Stimulated activated CD8-positive, alpha-beta memory T cell treated with anti-CD3 and anti-CD28 coated beads, Interleukin-2, amount 100 ng/mL, for 48 hours (primary cell): ENCODE measurements around the gene NSG1.

ENCODE experiments used
- DNase-seq, 2 donors: peaks; one replicate each; pipeline ENCODE4 v3.0.0-alpha.2; 2020; ENCODE audit warnings: low read depth in 2 of 2

NSG1 gene

DNA sequence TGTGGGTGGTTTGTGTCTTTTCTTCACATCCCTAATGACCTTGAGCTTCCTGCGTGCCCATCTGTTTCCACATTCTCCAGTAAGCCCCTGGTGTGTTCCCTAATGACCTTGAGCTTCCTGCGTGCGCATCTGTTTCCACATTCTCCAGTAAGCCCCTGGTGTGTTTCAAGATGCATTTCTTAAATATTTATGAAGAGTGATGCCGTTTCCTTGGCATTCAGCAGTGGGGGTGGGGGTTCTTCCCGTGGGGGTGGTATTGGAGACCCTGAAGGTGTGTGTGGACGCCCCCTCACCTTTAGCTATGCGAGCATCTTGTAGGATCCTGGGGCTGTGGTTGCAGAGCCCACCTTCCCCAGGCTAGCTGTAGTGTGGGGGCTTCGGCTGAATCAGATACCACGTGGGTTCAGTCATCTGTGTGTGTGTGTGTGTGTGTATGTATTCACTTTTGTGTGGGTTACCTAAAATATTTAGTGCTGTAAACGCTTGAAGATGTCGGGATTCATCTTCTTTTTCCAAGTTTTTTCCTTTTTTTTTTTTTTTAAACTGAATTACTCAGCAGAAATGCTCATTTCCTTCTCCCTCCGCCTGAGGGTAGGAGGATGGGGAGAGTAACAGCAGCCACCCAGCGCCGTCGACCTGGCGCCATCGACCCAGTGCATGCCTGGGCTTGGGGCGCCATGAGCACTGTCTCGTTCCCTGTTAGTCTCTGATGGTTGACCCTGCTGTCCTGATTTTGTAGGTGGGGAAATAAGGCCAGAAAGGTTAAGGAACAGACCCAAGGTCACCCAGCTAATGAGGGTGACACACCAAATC is 9.9 kb downstream of the NSG1 start:
- DNase-seq = no peak

- DNase-seq = no peak
These were observed 10.5 kb downstream of the NSG1 start for GRCh38 chr4:4397441-4397819.

DNA sequence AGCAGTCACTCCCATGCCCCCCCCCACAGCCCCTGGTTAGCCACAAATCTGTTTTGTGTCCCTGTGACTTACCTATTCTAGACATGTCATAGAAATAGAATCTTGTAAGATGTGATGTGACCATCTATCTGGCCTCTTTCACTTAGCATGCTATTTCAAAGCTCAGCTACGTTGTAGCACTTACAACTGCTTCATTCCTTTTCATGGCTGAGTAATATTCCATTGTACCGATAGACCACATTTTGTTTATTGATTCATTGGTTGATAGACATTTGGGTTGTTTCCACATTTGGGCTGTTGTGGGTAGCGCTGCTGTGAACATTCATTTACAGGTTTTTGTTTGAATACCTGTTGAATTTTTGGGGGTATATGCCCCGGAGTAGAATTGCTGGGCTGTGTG is 11.5 kb downstream of the NSG1 start:
- no peak for DNase-seq

GRCh38 chr4:4401036-4401435 is 14.1 kb downstream of the NSG1 start:
- DNase-seq = no peak

GRCh38 chr4:4402966-4403365 is 16.1 kb downstream of the NSG1 start:
- DNase-seq = no peak

- no peak for DNase-seq
These were observed 18.6 kb downstream of the NSG1 start for GRCh38 chr4:4405358-4405962.

DNA sequence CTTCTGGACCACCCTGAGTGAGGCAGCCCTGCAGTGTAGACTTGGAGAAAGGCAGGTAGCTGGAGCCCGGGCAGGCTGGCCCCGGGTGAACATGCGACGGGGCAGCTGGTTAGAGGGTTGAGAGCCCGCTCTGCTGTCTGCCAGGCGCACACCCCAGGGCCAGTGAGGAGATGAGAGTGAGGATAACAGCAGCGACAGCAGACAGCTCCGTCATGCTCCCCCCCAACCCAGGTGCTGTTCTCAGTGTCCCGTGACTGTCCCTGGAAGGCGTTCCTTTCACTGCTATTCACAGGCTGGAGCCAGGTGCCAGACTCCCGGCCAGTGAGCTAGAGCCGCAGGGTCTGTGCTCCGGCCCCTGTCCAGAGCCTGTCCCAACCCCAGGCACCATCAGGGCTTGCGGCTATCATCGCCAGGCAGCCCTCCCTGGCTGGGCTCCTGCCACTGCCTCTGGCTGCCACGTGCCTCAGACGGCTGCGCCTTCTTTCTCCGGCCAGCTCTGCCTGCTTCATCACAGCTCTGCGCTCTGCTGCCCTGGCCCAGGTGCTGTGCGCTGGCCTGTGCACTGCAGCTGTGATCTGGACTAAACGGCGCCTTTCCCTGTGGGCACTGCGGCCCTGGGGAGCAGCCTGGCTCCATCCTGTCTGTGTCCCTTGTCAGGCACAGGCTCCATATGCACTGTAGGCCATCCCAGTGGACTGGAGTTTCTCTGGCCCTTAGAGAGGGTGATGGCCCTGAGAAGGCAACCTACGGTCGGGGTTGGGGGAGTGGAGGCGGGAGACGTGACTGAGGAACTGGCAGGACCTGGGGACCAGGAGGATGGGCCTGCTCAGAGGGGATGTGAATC is 19.8 kb downstream of the NSG1 start:
- no peak for DNase-seq

- DNase-seq = no peak
These were observed 20.6 kb downstream of the NSG1 start for GRCh38 chr4:4407299-4408131.

GRCh38 chr4:4408132-4408523 is 21.2 kb downstream of the NSG1 start:
- DNase-seq = no peak

DNA sequence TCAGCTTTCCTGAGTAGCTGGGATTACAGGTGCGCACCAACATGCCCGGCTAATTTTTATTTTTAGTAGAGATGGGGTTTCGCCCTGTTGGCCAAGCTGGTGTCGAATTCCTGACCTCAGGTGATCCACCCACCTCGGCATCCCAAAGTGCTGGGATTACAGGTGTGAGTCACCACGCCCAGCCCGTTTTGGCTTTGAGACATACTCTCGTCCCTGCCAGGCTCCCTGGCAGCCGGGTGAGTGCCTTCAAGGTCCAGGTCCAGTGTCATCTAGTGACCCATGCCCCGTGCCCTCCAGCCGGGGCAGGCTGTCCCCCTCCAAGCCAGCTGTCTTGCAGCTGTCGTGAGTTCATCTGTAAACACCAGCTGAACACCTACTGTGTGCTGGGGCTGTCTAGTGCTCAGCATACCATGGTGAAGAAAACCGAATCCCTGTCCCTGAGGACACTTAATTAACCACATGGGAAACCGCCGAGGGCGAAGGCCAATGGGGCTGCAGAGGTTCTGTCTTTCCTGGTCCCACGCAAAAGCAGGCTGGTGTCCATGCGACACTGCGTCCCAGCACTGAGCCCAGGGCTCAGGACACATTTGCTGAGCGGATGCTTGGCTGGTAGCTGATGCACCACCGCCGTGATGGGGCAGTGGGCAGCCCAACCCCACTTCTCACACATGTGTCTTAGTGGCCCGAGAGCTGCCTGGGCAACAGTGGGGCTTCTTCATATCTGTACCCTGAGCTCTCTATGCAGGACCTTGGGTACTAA is 21.9 kb downstream of the NSG1 start:
- DNase-seq = no peak

DNA sequence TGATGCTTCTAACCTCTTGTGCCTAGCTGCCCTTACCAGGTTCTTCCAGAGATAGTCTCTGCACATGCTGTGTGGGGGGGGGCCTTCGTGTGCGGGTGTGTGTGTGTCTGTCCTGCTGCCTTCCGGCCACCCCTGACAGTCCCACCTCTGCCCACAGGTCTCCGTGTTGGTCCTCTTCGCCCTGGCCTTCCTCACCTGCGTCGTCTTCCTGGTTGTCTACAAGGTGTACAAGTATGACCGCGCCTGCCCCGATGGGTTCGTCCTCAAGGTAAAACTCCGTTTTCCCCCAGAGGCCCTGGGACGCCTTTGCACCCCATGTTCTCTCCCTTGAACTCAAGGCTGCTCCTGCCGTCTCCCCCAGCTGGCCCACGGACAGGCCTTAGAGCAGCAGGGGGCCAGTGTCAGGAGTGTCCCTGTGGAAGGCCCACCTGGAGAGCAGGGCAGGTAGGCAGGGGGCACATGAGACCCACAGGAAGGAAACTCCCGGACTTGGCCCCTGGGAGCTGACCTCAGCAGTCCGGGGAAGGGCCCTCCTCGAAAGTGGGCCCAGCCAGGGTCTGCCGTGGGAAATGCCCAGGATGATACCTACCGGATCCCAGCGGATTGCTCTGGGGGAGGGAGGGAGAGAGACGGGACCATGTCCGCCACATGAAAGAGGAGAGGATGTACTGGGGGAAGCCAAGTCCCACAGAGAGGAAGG is 22.7 kb downstream of the NSG1 start:
- DNase-seq = no peak

GRCh38 chr4:4410271-4410670 is 23.4 kb downstream of the NSG1 start:
- DNase-seq = no peak

GRCh38 chr4:4411906-4412305 is 25.0 kb downstream of the NSG1 start:
- no peak for DNase-seq

DNA sequence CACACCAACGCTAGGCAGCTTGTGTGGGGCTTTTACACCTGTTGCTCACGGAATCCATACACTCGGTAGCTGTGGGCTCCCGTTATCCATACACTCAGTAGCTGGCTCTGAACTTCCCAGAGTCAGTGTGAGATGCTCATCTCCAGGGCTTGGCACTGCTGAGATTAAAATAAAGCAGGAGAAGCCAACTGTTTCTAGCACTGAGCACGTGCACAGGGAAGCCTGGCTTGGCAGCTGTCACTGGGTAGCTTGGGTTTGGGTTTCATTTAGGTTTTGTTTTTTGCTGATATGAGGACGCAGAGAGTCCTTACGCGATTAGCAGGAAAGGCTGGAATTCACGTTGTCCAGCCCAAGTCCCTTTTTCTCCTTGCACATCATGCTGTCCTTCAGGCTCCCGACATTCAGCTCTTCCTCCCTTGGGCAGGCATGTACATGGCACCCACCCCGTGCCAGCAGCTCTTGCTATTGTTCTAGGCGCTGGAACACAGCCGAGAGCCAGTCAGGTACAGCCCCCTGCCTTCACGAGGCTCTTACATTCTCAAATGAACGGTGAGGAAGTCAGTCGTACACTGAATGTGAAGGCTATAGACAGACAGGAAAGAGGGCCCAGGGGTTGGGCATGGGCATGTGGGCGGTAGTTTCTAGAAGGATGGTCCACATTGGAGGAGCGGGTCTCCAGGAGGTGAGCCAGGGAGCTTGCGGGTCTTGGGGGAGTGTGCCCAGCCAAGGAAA is 25.9 kb downstream of the NSG1 start:
- DNase-seq = no peak

DNA sequence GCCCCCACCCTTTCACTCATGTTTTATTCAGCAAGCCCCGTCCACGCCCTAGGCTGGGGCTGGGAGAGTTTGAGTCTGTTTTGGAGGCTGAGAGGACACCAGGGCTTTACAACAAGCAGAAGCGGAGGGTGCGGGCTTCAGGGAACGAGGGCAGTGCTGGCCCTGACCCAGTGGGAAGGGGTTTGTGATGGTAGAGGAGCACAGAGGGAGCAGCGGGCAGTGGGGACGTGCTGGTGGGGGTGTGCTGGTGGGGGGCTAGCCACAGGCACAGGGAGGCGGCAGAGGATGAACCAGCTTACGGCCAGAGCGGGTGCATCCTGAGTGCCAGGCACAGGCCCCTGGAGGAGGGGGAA is 26.4 kb downstream of the NSG1 start:
- no peak for DNase-seq

DNA sequence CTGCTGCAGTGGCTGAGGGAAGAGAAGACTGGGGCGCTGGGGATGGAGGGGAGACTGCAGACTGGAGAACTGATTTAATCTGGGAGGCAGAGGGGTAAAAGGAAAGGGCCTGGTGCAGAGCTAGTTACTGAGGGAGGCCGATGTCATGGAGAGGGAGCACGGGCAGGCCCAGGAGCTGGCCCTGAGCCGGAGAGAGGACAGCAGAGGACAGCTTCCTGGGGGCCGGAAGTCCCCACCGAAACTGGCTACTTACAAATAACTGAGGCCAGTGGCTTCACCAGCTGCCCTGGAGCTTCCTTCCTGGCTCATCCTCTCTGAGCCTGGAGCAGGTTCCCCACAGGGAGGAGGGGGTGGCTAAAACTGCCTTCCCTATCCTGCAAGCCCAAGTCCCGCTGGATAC is 26.9 kb downstream of the NSG1 start:
- DNase-seq = no peak

DNA sequence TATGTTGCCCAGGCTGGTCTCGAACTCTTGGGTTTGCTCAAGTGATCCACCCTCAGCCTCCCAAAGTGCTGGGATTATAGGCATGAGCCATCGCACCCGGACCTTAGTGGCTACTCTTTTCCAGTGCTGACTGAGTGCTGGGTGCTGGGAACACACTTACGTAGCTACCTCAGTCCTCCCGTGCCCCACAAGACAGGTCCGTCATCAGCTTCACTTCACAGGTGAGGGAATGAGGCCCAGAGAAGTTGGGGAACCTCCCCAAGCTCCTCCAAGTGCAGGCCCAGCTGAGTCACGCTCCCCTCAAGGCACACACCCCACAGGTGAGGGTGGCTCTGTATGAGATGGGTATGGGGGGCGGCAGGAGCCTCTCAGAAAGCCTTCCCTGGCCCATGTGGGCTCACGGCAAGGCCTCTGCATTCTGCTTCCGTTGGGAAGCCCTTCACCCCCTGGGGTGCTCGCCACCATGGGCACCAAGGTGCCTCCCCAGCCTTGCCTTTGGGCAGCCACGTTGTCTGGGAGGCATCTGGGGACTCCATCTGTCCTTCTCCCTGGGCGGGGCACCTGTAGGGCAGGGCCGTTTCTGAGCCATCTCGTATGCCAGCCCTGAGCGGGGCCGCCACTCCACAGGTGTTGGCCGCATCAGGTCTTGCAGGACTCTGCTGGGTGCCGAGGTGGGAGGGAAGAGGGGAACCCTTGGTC is 28.4 kb downstream of the NSG1 start:
- DNase-seq = no peak

DNA sequence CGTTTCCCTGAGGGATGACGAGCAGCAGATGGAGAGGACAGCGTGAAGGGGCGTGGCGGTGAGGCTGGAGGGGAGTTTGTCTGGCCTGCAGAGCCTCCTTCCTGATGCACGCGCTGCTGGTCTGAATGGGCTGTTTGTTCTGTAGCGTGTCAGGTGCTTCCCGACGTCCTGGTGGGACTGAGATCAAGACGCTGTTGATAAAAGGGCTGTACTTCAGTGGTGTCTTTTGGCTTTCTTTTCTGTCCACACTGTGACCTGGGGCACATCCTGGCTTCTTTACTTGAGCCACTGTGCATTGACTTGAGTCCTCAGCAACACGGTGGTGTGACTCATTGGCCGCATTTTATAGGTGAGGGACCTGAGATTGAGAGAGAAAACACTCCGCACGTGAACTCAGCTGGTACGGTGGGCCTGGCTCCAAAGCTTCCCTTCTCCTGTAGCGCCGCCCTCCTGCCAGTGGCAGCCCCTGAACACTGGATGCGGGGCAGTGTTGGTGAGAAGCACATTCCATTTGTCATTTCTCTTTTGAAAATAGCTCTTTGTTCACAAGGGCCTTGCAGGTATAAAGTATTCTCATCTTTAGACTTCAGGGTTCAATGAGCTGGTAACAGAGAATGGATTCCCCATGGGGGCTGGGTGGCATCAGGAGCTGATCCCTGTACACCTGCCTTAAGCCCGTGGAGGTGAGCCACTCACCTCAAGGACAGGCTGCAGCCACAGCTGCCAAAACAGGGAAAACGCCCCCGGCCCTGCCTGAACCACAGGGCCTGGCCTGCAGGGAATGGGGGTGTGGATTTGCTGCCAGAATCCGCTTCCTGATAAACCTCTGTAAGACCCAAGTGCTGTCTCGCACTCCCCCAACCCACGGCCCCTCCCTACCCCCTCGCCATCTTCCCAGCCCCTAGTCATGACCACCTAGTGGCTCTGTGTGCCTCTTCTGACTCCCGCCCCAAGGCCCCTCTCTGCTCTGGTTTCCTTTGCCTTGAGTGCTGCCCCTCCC is 29.2 kb downstream of the NSG1 start:
- no peak for DNase-seq
